ENCODE results near the gene MTCL1. TPM values are rescaled to one million over a fixed set of nuclear protein-coding genes. Genes with fewer than 3 reads are reported as not detected.

Gene MTCL1
- total RNA-seq, 1 experiment from 2014 or later, result 11.6 TPM

- TF ChIP-seq CTCF (IDR thresholded peaks at IDR 0.05; ENCODE audit: unreplicated experiment), result no peak
- POLR2A ChIA-PET, result no interaction called here
- CTCF ChIA-PET, result no interaction called here
- H3K4me1 Mint-ChIP-seq (ENCODE audit: insufficient read depth, unreplicated experiment), result no peaks in the 10 kb centered on the region
- H3K36me3 Mint-ChIP-seq (ENCODE audit: insufficient read depth, unreplicated experiment), result peaks cover 11% of the 10 kb centered on the region
- H3K27ac Mint-ChIP-seq (ENCODE audit: low read depth, unreplicated experiment), result no peak overlapping the region
- H3K27me3 Mint-ChIP-seq (ENCODE audit: insufficient read depth, unreplicated experiment), result no peaks in the 10 kb centered on the region
- DNase-seq (ENCODE audit: unreplicated experiment), result no peak
- no peaks in the 10 kb centered on the region for H3K9me3 Mint-ChIP-seq (ENCODE audit: unreplicated experiment)
- H3K4me3 Mint-ChIP-seq (ENCODE audit: unreplicated experiment), result no peak overlapping the region
- intact Hi-C loops (cut with micrococcal nuclease), result no loop called here
- no TSS peak for BruUV-seq (replicated peaks)
Observed at GRCh38 chr18:8821083-8821465, 115.7 kb downstream of the MTCL1 start.

GRCh38 chr18:8821531-8821930 lies 116.2 kb downstream of the MTCL1 start:
- intact Hi-C loops (cut with micrococcal nuclease), result no loop called here
- Mint-ChIP-seq H3K4me3 (ENCODE audit: unreplicated experiment) (no peak overlapping the region), H3K36me3 (ENCODE audit: insufficient read depth, unreplicated experiment) (peaks cover 7% of the 10 kb centered on the region), H3K4me1 (ENCODE audit: insufficient read depth, unreplicated experiment) (no peaks in the 10 kb centered on the region), H3K27me3 (ENCODE audit: insufficient read depth, unreplicated experiment) (no peaks in the 10 kb centered on the region), H3K27ac (ENCODE audit: low read depth, unreplicated experiment) (no peak overlapping the region), H3K9me3 (ENCODE audit: unreplicated experiment) (no peaks in the 10 kb centered on the region)
- ChIA-PET POLR2A (no interaction called here), CTCF (no interaction called here)
- TF ChIP-seq CTCF (IDR thresholded peaks at IDR 0.05; ENCODE audit: unreplicated experiment), result no peak
- no peak for DNase-seq (ENCODE audit: unreplicated experiment)
- BruUV-seq (replicated peaks), result no TSS peak

DNA sequence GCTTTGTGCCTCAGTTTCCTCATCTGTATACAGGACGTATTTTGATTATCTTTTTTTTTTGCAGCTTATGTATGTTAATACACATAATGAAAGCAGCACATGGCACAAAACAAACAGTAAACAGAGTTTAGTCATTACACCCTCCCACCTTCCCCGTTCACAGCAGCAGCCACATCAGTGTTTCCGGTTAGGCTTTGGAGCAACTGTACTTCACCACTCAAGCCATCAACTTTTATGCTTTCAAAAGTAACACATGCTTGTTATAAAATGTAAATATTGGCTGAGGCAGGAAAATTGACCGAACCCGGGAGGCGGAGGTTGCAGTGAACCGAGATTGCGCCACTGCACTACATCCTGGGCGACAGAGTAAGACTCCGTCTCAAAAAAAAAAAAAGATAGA lies 117.3 kb downstream of the MTCL1 start:
- no peak for DNase-seq (ENCODE audit: unreplicated experiment)
- BruUV-seq (replicated peaks), result no TSS peak
- no peak overlapping the region for H3K4me3 Mint-ChIP-seq (ENCODE audit: unreplicated experiment)

GRCh38 chr18:8823530-8823929 lies 118.2 kb downstream of the MTCL1 start:
- no peak for DNase-seq (ENCODE audit: unreplicated experiment)
- no TSS peak for BruUV-seq (replicated peaks)
- no peaks in the 10 kb centered on the region for H3K9me3 Mint-ChIP-seq (ENCODE audit: unreplicated experiment)
- ChIA-PET POLR2A (no interaction called here), CTCF (no interaction called here)
- no peaks in the 10 kb centered on the region for H3K27me3 Mint-ChIP-seq (ENCODE audit: insufficient read depth, unreplicated experiment)
- TF ChIP-seq CTCF (IDR thresholded peaks at IDR 0.05; ENCODE audit: unreplicated experiment), result no peak
- intact Hi-C loops (cut with micrococcal nuclease), result no loop called here
- H3K27ac Mint-ChIP-seq (ENCODE audit: low read depth, unreplicated experiment), result no peak overlapping the region
- no peaks in the 10 kb centered on the region for H3K4me1 Mint-ChIP-seq (ENCODE audit: insufficient read depth, unreplicated experiment)
- no peak overlapping the region for H3K4me3 Mint-ChIP-seq (ENCODE audit: unreplicated experiment)
- H3K36me3 Mint-ChIP-seq (ENCODE audit: insufficient read depth, unreplicated experiment), result no peaks in the 10 kb centered on the region

More for the DNA sequence above, 117.3 kb downstream of the MTCL1 start:
- Mint-ChIP-seq H3K36me3 (ENCODE audit: insufficient read depth, unreplicated experiment) (peaks cover 6% of the 10 kb centered on the region), H3K4me1 (ENCODE audit: insufficient read depth, unreplicated experiment) (no peaks in the 10 kb centered on the region), H3K27me3 (ENCODE audit: insufficient read depth, unreplicated experiment) (no peaks in the 10 kb centered on the region), H3K9me3 (ENCODE audit: unreplicated experiment) (no peaks in the 10 kb centered on the region), H3K27ac (ENCODE audit: low read depth, unreplicated experiment) (no peak overlapping the region)
- no peak for TF ChIP-seq CTCF (IDR thresholded peaks at IDR 0.05; ENCODE audit: unreplicated experiment)
- ChIA-PET CTCF (no interaction called here), POLR2A (no interaction called here)
- intact Hi-C loops (cut with micrococcal nuclease), result no loop called here
